Endothelial cell of umbilical vein (primary cell): ENCODE measurements around the gene NUP37. TPM values are rescaled to one million over a fixed set of nuclear protein-coding genes. Genes with fewer than 3 reads are reported as not detected.

Experiments
- BruUV-seq: library from RNA; stranded (reverse); fragments of 400-500 nt; replicated peaks from 2 replicates; lab custom pipeline; 2021; lab: Mats Ljungman, UMichigan
- CTCF ChIA-PET: fragments of 300-600, 350-600 bp; sonication (Branson Sonifier 250); formaldehyde crosslinking; loops from one replicate; lab custom pipeline; 2021; ENCODE audit warnings: antibody characterized with exemption, inconsistent platforms; lab: Charles Lee
- POLR2A ChIA-PET: fragments of 300-600, 350-600 bp; sonication (Branson Sonifier 250); formaldehyde crosslinking; loops from one replicate; lab custom pipeline; 2021; ENCODE audit warnings: antibody characterized with exemption, inconsistent platforms; lab: Charles Lee
- DNase-seq: peaks from one replicate; pipeline ENCODE4 v3.0.0-alpha.2; 2011; ENCODE audit warnings: low read depth, low spot score
- FAIRE-seq: peaks from 2 replicates; lab custom pipeline; 2011; peaks lifted over from hg19 to GRCh38; lab: Jason Lieb, UNC
- H2AFZ ChIP-seq: 2 replicates; pipeline ENCODE4 v1.6.0; 2012; ENCODE audit warnings: low read depth, low read length, control low read depth, inconsistent platforms
- H3K27ac ChIP-seq: 2 replicates; pipeline ENCODE4 v1.5.1; 2011; ENCODE audit warnings: low read depth, mild to moderate bottlenecking, control low read depth, low read length, moderate library complexity; ENCODE audit not compliant: insufficient read depth
- H3K27me3 ChIP-seq, 2 experiments: 2 replicates each; pipeline versions ENCODE4 v1.6.0 to v1.6.1; 2011; ENCODE audit warnings: low read length in 2 of 2, mixed read lengths in 1 of 2; ENCODE audit not compliant: control insufficient read depth in 2 of 2, insufficient read depth in 2 of 2
- H3K36me3 ChIP-seq, 2 experiments: 2 replicates in 1 of 2; 3 replicates in 1 of 2; pipeline ENCODE4 v1.5.1; 2011; ENCODE audit warnings: low read length in 2 of 2, mild to moderate bottlenecking in 1 of 2, moderate library complexity in 1 of 2; ENCODE audit not compliant: control insufficient read depth in 2 of 2, insufficient read depth in 2 of 2; ENCODE audit errors: extremely low read depth in 1 of 2
- H3K4me1 ChIP-seq: 3 replicates; pipeline ENCODE4 v1.5.1; 2011; ENCODE audit warnings: mild to moderate bottlenecking, low read length; ENCODE audit not compliant: control insufficient read depth, insufficient read depth; ENCODE audit errors: extremely low read depth
- H3K4me2 ChIP-seq: 2 replicates; pipeline ENCODE4 v1.6.1; 2011; ENCODE audit warnings: low read length, control low read depth, mixed read lengths; ENCODE audit not compliant: insufficient read depth
- H3K4me3 ChIP-seq, 3 experiments: fragments of 200-600 bp in 1 of 3; sonication (generic), shearing (Covaris generic) in 1 of 3; replicated peaks in 1 of 3; 2 replicates each; pipeline ENCODE4 v1.5.1; 2011 to 2016; ENCODE audit warnings: control low read depth in 3 of 3, low read length in 3 of 3, mild to moderate bottlenecking in 2 of 3, inconsistent platforms in 1 of 3, low read depth in 1 of 3, moderate library complexity in 1 of 3; ENCODE audit not compliant: insufficient read depth in 1 of 3
- H3K79me2 ChIP-seq: 2 replicates; pipeline ENCODE4 v1.6.0; 2012; ENCODE audit warnings: low read length, inconsistent platforms; ENCODE audit not compliant: control insufficient read depth, insufficient read depth
- H3K9ac ChIP-seq: replicated peaks from 2 replicates; pipeline ENCODE3; 2011; ENCODE audit warnings: low read length, control low read depth; ENCODE audit not compliant: insufficient read depth; ENCODE audit errors: extremely low read depth
- H3K9me1 ChIP-seq: replicated peaks from 3 replicates; pipeline ENCODE4 v1.6.0; 2011; ENCODE audit warnings: mild to moderate bottlenecking, low read length; ENCODE audit not compliant: control insufficient read depth, insufficient read depth; ENCODE audit errors: extremely low read depth
- H3K9me3 ChIP-seq: replicated peaks from 2 replicates; pipeline ENCODE4 v1.5.1; 2012; ENCODE audit warnings: low read length, inconsistent platforms; ENCODE audit not compliant: control insufficient read depth, insufficient read depth
- H4K20me1 ChIP-seq: replicated peaks from 2 replicates; pipeline ENCODE3; 2011; ENCODE audit warnings: mild to moderate bottlenecking, low read length; ENCODE audit not compliant: control insufficient read depth, insufficient read depth; ENCODE audit errors: extremely low read depth
- EZH2 ChIP-seq: IDR thresholded peaks from 2 replicates; pipeline ENCODE4 v1.6.1; 2012; ENCODE audit warnings: borderline replicate concordance, low read depth, mild to moderate bottlenecking, moderate library complexity, low read length, inconsistent platforms; ENCODE audit not compliant: severe bottlenecking
- JUN ChIP-seq: IDR thresholded peaks from 2 replicates; pipeline ENCODE4 v1.6.1; 2011; ENCODE audit warnings: borderline replicate concordance, low read depth; ENCODE audit not compliant: insufficient read length, insufficient read depth
- POLR2A ChIP-seq: IDR thresholded peaks from 2 replicates; pipeline ENCODE4 v1.6.1; 2012; ENCODE audit warnings: low read depth, mild to moderate bottlenecking, control low read depth, low read length
- POLR2AphosphoS5 ChIP-seq: IDR thresholded peaks from 2 replicates; pipeline ENCODE4 v1.6.1; 2012; ENCODE audit warnings: low read depth, mild to moderate bottlenecking, control low read depth, low read length, moderate library complexity; ENCODE audit not compliant: insufficient read depth
- dilution Hi-C: fragments of 300-500 bp; cut with MboI; formaldehyde crosslinking; loops from one replicate; pipeline ENCODE4 v1.15.0; 2019; ENCODE audit warnings: low sequenced_read_pairs; ENCODE audit not compliant: extremely low pct_ligation_motif_present
- intact Hi-C: fragments of 100-400 bp; cut with micrococcal nuclease; formaldehyde crosslinking; loops from one replicate; pipeline ENCODE4 v1.10.0; 2022
- polyA plus RNA-seq, 4 experiments: library from polyadenylated mRNA; depleted of rRNA in 3 of 4; stranded (reverse) in 3 of 4; unstranded in 1 of 4; fragments of >200 nt; gene quantifications; 2 replicates each; pipeline versions ENCODE4 v1.2.1 to v1.2.3, GENCODE V29; 2011 to 2012; ENCODE audit warnings: missing spikeins in 1 of 4
- total RNA-seq: library from RNA; stranded (reverse); gene quantifications from 2 replicates; pipeline ENCODE4 v1.2.3, GENCODE V29; 2021
- TF ChIP-seq, protein P1 (sequence below), 2 donors: IDR thresholded peaks; 1 replicate in 1 of 2; 2 replicates in 1 of 2; pipeline ENCODE4 v1.5.1; 2011; ENCODE audit warnings: low read length in 2 of 2, mild to moderate bottlenecking in 2 of 2, moderate library complexity in 2 of 2, control low read depth in 1 of 2, inconsistent platforms in 1 of 2, low read depth in 1 of 2; ENCODE audit not compliant: insufficient read depth in 1 of 2; ENCODE audit errors: extremely low read depth in 1 of 2

Gene NUP37
- total and polyA plus RNA-seq, 2 donors (not counting 3 experiments of a cell fraction or from before 2014, with no cell fraction given): 25.0 to 46.8 TPM

DNA sequence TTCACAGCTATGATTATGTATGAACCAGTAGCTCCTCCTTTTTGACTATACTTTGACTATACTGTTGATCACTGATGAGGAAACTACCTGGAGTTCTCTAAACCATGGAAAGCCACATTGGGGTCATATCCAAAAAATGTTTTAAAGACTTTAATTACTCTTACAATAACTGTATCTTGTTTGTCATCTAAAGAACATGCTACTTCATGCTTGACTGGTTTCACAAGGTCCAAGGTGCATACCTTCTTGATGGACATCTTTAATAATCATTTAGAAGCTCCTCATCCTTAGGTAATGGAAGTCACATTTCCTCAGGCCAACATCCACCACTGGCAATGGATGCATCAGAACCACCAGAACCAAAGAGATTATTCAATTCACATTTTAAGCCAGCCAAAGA lies 88.1 kb downstream of the NUP37 start:
- ChIA-PET POLR2A (interaction anchor here (0.7 kb wide), 1 partner anchor 1552 kb away, joined by 3 read pairs; no protein-coding TSS in a partner anchor), CTCF (interaction anchor here (1.5 to 1.8 kb wide), 2 partner anchors 8 to 38 kb away, joined by 4 to 6 read pairs; no protein-coding TSS in a partner anchor)
- Histone ChIP-seq H3K4me2 (no peak overlapping the region), H3K9me3 (no peaks in the 10 kb centered on the region), H3K79me2 (no peaks in the 10 kb centered on the region), H3K4me3 (no peak overlapping the region), H3K9ac (no peak overlapping the region), H3K27ac (no peak overlapping the region), H3K9me1 (no peaks in the 10 kb centered on the region), H3K27me3 (no peaks in the 10 kb centered on the region), H4K20me1 (no peaks in the 10 kb centered on the region), H3K36me3 (no peaks in the 10 kb centered on the region), H2AFZ (no peak overlapping the region), H3K4me1 (no peaks in the 10 kb centered on the region)
- dilution Hi-C loops (no loop called here), intact Hi-C loops (no loop called here)
- DNase-seq (no peak), FAIRE-seq (no peak)
- no TSS peak for BruUV-seq
- TF ChIP-seq EZH2 (no peak), JUN (no peak), POLR2AphosphoS5 (no peak)

DNA sequence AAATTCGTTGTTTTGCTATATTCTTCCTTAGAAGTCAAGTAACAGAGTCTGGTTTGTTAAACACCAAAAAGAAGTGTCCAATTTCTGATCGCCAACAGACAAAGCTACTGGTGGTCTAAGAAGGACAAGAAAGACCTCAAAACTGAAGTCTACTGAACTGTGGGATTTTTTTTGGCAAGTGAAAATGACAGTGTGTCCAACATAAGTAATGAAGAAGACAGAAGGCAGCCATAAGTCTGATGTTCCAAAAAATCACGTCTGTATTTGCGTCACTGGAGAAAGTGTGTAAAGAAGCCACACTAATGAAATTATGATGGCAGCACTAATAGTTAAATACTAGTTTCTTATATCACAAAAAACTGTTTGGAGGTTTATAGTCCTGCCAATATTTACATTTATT lies 90.8 kb downstream of the NUP37 start:
- DNase-seq: no peak
- no TSS peak for BruUV-seq
- CTCF ChIA-PET: no interaction called here

More for the DNA sequence above, 90.8 kb downstream of the NUP37 start:
- no peak overlapping the region for H2AFZ ChIP-seq
- no peaks in the 10 kb centered on the region for H3K36me3 ChIP-seq
- H3K27ac ChIP-seq: no peak overlapping the region
- no peaks in the 10 kb centered on the region for H3K9me3 ChIP-seq
- POLR2A ChIA-PET: no interaction called here
- H4K20me1 ChIP-seq: no peaks in the 10 kb centered on the region
- TF ChIP-seq, protein P1, sequence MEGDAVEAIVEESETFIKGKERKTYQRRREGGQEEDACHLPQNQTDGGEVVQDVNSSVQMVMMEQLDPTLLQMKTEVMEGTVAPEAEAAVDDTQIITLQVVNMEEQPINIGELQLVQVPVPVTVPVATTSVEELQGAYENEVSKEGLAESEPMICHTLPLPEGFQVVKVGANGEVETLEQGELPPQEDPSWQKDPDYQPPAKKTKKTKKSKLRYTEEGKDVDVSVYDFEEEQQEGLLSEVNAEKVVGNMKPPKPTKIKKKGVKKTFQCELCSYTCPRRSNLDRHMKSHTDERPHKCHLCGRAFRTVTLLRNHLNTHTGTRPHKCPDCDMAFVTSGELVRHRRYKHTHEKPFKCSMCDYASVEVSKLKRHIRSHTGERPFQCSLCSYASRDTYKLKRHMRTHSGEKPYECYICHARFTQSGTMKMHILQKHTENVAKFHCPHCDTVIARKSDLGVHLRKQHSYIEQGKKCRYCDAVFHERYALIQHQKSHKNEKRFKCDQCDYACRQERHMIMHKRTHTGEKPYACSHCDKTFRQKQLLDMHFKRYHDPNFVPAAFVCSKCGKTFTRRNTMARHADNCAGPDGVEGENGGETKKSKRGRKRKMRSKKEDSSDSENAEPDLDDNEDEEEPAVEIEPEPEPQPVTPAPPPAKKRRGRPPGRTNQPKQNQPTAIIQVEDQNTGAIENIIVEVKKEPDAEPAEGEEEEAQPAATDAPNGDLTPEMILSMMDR (IDR thresholded peaks at IDR 0.05; ENCODE audit: extremely low read depth in 1 of 2, insufficient read depth in 1 of 2, low read depth in 1 of 2, low read length in 2 of 2): no peak
- no peak for TF ChIP-seq POLR2A
- no peaks in the 10 kb centered on the region for H3K27me3 ChIP-seq
- dilution Hi-C loops (no loop called here), intact Hi-C loops (no loop called here)
- no peaks in the 10 kb centered on the region for H3K9me1 ChIP-seq
- no peak for FAIRE-seq
- H3K79me2 ChIP-seq: no peaks in the 10 kb centered on the region
- no peak overlapping the region for H3K4me3 ChIP-seq
- no peaks in the 10 kb centered on the region for H3K4me1 ChIP-seq
- H3K4me2 ChIP-seq: no peak overlapping the region
- no peak overlapping the region for H3K9ac ChIP-seq
